GM19351 (cell line): ENCODE measurements around the gene PARP3.
A peak's percentile ranks its signal among the peaks of the same experiment; 100 is the strongest.

ENCODE experiments used
- ATAC-seq: cut with Tn5 transposase; IDR thresholded peaks from one replicate; pipeline ENCODE4 v1.9.1; 2021; ENCODE audit warnings: mild to moderate bottlenecking, moderate library complexity; ENCODE audit not compliant: unreplicated experiment

The PARP3 gene

DNA sequence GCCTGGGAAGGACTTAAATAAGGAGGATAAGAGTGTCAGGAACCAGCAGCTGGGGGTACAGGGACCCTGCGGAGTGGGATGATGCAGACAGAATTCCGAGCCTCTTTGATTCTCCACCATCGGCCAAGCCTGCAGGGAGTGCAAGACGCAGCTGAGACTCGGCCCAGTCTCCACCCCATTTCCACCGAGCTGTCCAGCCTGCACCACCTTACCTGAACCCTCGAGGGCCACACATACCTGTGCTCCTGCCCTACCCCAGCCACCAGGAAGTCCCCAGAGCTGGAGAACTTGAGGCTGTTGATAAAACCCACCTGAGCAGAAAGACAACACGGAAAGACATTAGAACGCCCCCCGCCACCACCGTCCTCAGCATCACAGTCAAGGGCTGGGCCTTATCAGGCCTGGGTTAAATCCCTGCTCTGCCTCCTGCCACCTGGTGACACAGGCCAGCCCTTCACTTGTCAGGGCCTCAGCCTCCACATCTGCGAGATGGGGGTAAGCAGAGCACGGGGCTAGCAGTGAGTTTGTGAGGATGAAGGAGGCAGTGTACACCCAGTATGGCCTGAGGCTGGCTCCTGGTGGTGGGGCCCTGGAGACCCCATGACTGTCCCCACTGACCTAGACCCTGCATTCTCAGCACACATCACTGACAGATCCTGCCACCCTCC is 8.6 kb upstream of the PARP3 start:
- ATAC-seq, result no peak

DNA sequence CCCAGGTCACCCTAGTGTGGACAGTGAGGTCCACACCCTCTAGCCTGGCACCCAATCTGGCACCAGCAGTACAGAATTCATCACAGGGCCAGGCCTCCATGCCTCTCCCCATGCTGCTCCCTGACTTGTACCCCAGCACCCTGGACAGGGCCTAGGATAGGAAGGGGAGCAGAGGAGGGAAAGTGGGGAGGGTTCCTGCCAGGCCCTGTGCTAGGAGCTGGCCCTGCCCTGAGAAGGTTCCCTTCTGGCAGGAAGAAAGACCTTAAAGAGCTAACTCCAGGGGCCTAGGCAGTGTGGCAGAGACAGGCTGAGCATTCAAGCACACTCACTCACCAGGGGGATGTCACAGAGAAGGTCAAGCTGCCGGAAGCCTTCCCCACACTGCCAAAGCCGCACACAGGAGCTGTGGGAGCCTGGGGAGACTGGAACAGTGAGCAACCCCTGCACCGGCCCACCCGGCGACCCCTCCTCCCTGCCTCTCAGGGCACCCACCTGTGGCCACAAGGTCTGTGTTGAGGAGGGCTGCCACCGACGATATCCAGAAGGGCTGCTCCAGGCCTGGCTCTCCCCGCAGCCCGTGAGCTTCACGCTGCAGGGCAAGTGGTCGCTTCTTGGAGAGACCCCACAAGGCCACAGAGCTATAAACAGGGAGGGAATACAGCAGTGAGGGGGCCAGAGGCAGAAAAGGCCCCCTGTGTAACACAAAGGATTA is 7.9 kb upstream of the PARP3 start:
- no peak for ATAC-seq

DNA sequence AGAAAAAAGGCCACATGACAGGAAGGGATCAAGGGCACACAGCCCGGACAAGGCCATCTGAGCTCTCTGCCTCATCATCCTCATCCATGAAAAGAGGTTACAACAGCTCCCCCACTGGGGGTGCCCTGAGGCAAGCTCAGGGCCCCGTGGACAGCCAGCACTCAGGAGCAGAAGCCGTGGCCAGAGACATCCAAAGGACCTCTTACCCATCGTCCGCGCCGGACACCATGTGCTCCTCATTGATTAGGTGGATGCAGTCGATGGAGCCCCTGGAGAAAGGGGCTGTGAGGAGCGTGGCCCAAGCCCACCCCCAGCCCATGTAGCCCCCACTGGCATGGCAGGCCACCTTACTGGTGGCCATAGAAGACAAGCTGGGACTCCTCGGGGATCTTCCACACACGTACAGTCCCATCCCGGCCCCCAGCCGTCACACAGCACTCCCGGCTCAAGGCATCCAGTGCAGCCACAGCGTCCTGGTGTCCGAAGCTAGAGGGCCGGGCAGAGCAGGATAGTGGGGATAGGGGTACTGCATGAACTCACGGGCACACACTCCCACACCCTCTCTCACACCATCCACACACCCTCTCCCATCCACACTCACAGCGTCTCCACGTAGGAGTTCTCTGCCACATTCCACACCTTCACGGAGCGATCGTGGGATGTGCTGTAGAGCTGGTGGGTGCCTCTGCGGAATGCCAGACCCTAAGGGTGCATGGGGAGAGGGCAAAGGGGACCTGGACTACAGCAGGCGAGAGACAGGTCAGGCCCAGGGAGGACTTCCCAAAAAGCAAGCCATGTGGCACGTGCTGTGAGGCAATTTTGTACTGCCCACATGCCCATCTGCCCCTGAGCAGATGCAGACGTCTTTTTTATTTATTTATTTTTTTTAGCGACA is 6.9 kb upstream of the PARP3 start:
- ATAC-seq, result no peak

DNA sequence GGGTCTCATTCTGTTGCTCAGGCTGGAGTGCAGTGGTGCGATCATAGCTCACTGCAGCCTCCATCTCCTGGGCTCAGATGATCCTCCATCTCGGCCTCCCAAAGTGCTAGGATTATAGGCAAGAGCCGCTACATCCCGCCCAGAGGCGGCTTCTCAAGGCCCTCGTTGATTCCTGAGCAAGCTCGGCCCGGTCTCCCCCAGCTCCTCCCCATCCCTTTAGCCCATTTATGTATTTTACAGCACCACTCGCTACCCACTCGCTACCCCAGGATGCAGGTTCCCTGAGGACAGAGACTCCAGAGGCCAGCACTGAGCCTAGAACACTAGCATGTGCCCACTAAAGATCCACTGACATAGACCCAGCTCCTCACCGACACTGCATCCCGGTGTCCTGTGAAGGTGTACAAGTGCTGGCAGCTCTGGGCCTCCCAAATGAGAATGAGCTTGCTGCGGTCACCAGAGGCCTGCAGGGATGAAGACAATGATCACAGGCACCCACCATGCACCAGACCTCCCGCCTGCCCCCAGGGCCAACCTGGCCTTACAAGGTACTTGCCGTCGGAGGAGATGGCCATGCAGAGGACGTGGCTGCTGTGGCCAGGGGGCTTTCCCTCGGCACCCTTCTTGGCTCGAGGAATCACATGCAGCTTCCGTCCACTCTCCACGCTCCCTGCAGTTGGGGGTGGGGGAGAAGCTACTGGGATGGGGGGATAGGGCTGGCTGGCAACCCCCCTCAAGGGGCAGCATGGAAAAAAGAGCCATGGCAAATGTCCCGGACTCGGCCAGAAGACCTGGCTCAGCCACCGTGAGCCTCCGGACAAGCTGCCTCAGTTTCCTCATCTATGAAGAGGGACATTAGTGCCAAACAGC is 6.0 kb upstream of the PARP3 start:
- no peak for ATAC-seq

DNA sequence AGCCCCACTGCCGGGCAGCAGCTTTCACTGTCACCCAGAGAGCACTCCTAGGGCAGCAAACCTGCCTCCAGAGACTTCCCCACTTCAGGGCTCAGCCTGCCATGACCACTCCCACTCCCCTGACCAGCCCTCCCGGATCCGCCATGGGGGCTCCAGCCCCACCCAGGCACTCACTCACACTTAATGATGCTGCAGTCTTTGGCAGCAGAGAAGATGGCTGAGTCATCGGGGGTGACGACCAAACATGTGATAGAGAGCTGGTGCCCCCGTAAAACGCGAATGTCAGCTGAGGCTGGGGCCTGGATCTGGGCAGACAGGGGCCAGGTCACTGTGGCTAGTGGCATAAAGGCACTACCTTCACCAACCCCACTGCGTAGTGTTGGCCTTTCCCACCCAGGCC is 5.1 kb upstream of the PARP3 start:
- no peak for ATAC-seq

DNA sequence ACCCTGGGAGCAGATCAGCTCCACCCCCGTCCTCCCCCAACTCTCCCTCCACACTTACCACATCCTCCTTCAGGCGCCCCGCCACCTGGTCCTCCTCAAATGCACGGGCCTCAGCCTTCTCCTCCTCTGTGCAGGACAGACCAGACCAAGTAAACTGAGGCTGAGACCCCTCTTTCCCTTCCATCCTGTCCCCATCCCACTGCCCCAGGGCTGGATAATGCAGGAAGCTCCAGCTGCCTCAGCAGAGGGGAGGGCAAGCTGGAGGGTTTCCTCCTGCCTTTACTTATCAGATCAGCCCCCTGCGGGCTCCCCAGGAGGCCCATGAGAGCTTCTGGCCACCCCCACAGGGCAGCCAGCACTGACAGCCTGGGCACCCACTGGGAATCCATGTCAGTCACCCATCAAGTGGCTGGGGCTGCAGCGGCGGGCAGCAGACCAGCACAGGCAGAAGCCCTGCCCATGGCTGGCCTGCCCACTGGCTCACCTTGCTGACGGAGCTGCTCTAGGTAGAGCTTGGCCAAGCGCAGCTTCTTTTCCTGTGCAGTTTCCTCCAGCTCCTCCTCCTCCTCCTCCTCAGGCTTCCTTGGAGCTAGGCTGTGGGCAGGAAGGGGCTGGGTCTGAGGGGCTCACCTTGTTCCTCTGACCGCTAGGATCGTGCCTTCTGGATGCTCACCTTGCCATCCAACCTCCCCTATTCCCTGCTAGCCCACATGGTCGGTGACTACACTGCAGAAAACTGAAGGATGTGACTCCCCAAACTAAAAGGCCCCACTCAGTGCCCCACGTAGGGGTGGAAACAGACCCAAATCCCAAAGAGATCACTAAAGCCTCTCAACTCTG is 4.3 kb upstream of the PARP3 start:
- no peak for ATAC-seq

DNA sequence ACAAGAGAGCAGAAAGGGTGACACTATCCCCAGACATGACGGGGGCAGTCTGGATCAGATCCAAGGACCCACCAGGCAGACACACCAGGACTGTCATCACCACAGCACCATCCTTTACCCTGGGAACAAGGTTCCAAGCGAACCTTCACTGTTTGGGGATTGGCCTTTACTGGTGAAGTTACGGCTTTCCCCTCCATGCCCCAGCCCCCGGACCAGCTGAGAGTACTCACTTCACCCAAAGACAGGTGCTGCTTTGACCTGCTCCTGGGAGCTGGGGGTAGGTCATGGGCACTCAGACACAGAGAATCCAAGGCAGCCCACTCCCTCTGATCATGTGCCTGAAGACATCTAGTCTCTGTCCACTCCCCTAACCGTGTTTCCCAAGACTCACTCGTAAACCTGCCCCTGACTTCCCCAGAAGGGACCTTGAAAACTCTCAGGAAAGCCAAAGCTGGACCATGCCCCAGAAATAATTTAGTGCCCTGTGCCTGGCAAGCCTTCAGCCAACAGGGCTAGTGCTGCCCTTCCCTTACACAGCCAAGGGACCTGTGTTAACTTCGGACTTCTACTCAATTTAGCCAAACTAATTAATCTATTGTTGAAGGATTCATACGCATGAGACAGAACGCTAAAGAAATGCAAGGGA is 3.3 kb upstream of the PARP3 start:
- ATAC-seq, result no peak

DNA sequence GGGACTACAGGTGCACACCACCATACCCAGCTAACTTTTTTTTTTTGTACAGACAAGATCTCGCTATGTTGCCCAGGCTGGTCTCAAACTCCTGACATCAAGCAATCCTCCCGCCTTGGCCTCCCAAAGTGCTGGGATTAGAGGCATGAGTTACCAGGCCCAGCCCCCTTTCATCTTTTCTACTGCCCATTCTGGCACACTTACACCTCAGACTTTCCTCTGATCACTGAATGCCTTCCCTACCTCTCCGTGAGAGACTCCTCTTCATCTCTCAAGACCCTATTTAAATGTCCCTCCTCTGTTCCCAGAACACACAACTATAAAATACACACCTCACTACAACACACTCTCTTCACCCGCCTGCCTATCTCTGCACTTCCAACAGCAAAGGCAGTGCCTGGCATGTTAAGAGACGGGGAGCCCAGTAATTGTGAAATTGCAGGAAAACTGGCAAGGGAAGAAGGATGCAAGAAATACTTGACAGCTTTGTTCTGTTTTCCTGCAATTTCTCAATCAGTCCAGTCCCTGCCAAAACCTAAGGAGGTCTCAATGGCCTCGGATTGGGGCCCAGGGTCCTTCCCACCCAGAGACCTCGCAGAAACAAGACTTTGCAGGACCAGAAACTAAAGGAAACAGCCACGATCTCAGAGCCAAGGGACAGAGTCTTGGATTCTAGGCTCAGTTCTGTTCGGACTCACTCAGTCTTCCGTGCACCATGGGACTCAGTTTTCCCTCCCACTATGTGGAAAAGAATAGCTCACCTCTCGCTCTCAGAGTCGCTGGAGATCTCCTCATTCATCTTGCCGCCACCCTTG is 1.3 kb upstream of the PARP3 start:
- ATAC-seq, result no peak

DNA sequence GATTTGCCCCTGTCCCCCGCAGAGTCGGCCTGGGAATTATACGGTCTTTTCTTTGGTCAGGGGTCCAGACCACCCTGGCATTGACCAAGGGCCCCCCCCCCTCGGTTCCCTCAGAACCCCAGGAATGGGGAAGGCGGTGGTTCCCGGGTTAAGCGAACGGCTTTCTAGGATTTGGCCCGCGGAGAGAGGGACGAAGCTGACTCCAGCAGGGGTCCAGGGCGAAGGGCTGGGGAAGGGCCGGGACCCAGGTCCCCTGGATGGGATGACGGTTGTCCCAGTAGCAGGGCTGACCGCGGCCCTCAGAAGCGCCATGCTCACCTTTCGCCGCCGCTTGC is 733 bp upstream of the PARP3 start:
- ATAC-seq, result no peak

DNA sequence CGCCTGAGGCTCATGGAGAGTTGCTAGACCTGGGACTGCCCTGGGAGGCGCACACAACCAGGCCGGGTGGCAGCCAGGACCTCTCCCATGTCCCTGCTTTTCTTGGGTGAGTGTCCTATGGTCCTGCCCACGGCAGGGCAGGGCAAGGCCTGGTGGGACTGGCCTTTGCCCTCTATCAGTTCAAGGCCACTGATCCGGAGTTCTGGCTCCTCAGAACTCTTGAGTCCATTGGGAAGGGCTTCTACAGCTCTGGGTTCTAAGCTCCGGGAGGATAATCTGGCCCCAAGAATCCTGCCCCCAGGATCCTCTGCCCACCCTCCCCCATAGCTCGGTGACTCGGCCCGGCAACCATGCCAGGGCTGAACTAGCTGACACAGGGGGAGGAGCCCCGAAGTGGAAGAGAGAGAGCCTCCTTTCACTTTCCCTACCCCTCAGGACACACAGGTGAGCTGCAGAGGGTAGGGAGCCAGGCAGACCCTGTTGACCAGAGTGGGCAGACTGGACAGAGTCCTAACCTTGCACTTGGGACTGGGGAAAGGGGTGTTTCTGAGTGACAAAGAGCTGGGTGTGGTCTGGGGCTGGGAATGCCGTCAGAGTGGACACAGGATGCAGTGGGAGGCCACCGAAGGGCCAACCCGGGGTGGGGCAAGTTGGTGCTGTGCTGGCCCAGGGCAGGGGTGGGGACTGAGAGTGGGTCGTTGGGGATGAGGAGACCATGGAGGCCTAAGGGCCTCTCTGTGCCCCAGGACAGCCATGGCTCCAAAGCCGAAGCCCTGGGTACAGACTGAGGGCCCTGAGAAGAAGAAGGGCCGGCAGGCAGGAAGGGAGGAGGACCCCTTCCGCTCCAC is 664 bp downstream of the PARP3 start:
- ATAC-seq, result peak; percentile 36

DNA sequence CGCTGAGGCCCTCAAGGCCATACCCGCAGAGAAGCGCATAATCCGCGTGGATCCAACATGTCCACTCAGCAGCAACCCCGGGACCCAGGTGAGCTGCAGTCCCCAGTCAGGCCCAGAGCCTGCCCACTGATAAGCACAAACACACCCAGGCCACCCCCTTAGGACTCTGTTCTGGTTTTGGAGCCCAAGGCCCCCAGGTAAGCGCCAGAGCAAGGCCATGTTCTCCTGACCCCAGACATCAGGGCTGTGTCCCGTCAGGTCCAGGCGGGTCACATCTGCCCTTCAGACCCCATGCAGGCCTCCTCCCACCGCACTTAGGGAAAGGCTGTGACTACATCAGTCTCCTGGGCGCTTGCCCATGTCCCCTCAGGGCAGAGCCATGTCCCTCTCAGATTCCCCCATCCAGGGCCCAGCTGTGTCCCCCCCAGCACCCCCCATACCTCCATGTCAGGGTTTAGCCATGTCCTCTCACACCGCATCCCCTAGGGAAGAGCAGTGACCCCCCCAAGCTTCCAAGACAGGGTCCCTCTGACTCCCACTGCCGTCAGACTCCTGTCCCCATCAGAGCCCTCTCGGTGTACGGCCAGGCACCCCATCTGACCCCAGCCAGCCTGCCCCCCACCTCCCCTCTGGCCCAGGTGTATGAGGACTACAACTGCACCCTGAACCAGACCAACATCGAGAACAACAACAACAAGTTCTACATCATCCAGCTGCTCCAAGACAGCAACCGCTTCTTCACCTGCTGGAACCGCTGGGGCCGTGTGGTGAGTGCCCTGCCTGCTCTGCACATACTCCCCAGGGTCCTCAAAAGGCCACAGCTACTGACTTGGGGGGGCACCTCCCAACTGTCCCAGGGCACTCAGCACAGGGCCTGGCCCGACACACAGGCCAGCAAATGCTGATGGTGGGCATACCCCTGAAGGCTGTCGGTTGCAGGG is 1.6 kb downstream of the PARP3 start:
- no peak for ATAC-seq

DNA sequence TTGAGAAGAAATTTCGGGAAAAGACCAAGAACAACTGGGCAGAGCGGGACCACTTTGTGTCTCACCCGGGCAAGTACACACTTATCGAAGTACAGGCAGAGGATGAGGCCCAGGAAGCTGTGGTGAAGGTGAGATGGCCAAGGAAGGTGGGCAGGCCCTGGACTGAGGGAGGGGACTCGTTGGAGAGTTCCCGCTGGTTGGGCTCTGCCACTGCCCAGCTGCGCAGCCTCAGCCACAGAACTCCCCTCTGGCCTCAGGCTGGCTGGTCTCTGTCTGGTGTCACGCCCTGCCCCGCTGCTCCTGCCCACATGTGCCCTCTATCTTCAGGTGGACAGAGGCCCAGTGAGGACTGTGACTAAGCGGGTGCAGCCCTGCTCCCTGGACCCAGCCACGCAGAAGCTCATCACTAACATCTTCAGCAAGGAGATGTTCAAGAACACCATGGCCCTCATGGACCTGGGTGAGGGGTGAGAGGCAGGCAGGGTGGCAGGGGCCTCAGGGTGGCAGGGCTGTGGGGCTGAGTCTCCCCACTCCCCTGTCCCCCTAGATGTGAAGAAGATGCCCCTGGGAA is 2.4 kb downstream of the PARP3 start:
- no peak for ATAC-seq

DNA sequence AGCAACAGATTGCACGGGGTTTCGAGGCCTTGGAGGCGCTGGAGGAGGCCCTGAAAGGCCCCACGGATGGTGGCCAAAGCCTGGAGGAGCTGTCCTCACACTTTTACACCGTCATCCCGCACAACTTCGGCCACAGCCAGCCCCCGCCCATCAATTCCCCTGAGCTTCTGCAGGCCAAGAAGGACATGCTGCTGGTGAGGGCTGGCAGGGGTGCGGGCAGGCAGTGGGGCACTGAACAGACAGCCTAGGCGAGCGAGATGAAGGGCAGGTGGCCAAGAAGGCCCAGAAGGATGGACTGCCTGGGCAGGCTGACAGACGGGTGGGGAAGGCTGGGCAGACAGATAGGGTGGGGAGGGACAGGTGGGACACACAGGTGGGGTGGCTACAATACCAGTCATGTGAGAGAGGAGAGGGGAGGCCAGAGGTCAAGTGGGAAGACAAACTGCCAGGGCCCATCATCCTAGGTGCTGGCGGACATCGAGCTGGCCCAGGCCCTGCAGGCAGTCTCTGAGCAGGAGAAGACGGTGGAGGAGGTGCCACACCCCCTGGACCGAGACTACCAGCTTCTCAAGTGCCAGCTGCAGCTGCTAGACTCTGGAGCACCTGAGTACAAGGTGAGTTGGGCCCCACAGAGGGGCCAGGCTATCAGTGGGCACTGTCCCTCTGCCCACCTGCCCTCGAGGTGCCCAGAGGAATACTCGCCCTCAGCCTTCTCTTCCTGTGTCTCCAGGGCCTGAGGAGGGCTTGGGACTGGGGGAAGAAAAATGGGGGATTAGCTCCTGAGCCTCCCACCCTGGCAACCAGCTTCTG is 3.1 kb downstream of the PARP3 start:
- no peak for ATAC-seq

DNA sequence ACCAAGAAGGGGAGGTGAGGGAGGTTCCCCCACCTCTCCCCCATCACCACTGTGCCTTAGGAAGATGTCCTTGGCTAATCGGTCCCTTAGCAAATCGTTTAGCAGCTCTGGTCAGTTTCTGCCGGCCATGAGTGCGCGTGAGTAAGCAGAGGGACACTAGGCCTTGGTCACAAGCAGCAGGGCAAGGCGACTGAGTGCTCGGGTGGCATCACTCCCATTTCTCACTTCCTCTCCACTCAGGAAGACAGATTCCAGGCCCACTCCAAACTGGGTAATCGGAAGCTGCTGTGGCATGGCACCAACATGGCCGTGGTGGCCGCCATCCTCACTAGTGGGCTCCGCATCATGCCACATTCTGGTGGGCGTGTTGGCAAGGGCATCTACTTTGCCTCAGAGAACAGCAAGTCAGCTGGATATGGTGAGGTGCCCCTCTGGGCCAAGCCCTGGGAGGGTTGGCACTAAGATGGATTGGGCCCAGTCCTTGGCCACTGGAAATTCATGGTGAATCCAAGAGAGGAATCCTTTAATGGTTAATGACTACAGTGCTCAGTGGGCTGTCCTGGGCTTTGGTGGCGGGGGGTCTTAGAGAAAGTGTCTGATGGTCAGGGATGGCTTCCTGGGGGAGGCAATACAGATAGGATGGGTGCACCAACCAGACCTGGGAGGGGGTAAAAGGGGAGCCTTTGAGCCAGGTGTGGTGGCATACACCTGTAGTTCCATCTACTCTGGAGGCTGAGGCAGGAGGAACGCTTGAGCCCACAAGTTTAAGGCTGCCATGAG is 4.0 kb downstream of the PARP3 start:
- no peak for ATAC-seq

DNA sequence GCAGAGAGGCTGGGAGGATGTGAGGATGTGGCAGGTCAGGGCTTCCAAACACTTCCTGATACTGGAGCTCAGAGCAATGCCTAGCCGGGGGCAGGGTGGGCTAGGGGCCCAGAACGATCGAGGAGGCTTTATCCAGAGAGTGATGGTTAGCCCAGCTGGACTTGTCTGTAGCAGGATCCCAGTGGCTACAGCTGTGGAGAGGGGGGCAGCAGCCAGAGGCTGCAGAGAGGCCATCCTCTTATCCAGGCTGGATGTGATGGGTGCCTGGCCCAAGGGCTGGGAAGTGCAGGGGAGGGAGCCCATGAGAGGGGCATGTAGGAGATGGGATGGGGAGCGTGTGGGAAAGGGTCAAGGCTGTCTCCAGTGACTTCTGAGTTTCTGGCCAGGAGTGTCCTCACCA is 4.6 kb downstream of the PARP3 start:
- ATAC-seq, result no peak
